H1 (cell line): Measurements from ENCODE around the gene HMGCS2. TPM values are rescaled to one million over a fixed set of nuclear protein-coding genes. Genes with fewer than 3 reads are reported as not detected.

Experiments used
- CTCF ChIP-seq, 3 experiments: IDR thresholded peaks; 1 replicate in 2 of 3; 2 replicates in 1 of 3; pipeline versions ENCODE4 v1.5.1 to v1.6.1; 2011; ENCODE audit warnings: low read length in 3 of 3, mild to moderate bottlenecking in 3 of 3, inconsistent platforms in 2 of 3, low read depth in 1 of 3, moderate library complexity in 1 of 3; ENCODE audit not compliant: insufficient read depth in 1 of 3; ENCODE audit errors: control extremely low read depth in 1 of 3
- polyA plus RNA-seq, 7 experiments: library from polyadenylated mRNA; depleted of rRNA in 3 of 7; stranded (reverse) in 5 of 7; unstranded in 2 of 7; fragments of >200 nt in 5 of 7; fragments of 200-250 nt in 2 of 7; gene quantifications; 1 replicate in 5 of 7; 2 replicates in 1 of 7; 4 replicates in 1 of 7; pipeline versions ENCODE4 v1.2.1 to v1.2.3, GENCODE V29; 2011 to 2013; ENCODE audit warnings: missing spikeins in 2 of 7, mixed read lengths in 2 of 7
- total RNA-seq: library from RNA; stranded (reverse); fragmentation: NEBNext Ultra II Directional; extraction: Animal tissue kit (Norgen Biotek cat#: 25700); gene quantifications from 2 replicates; pipeline ENCODE4 v1.2.1, GENCODE V29; 2021

Gene HMGCS2
- total and polyA plus RNA-seq, 2 of the 8 experiments (the other 6 are each of a cell fraction or from before 2014, with no cell fraction given), result not detected

- TF ChIP-seq CTCF (IDR thresholded peaks at IDR 0.05; ENCODE audit: control extremely low read depth in 1 of 3, insufficient read depth in 1 of 3, low read depth in 1 of 3, low read length in 3 of 3), result no peak
Observed at GRCh38 chr1:119700326-119700725, 68.4 kb downstream of the HMGCS2 start (continued).

Other genes starting within 250 kb of the HMGCS2 start
- gene ZNF697, start 120.6 kb downstream of the HMGCS2 start, total RNA-seq, result 17.9 and 18.3 TPM in 2 replicates
- gene ZNF697, start 120.6 kb downstream of the HMGCS2 start, polyA plus RNA-seq (2011; rRNA removed), result 5.6 and 6.4 TPM in 2 replicates
- gene PHGDH, start 57.0 kb downstream of the HMGCS2 start, total RNA-seq, result 674 and 687 TPM in 2 replicates
- gene PHGDH, start 57.0 kb downstream of the HMGCS2 start, polyA plus RNA-seq (2011; rRNA removed), result 358 and 537 TPM in 2 replicates
- not detected in 2 replicates for gene REG4, start 42.6 kb upstream of the HMGCS2 start, total RNA-seq
- not detected in 2 replicates for gene REG4, start 42.6 kb upstream of the HMGCS2 start, polyA plus RNA-seq (2011; rRNA removed)
- gene ADAM30, start 127.6 kb upstream of the HMGCS2 start, total RNA-seq, result not detected in 2 replicates
- not detected in 2 replicates for gene ADAM30, start 127.6 kb upstream of the HMGCS2 start, polyA plus RNA-seq (2011; rRNA removed)